Osteoblast (primary cell): ENCODE measurements around the gene MTHFS. TPM values are rescaled to one million over a fixed set of nuclear protein-coding genes. Genes with fewer than 3 reads are reported as not detected.

Experiments
- DNase-seq: peaks from one replicate; pipeline ENCODE4 v3.0.0; 2011; ENCODE audit warnings: low spot score, mixed read lengths; ENCODE audit not compliant: insufficient read length; ENCODE audit errors: missing footprints
- H2AFZ ChIP-seq: 2 replicates; pipeline ENCODE4 v1.6.0; 2011; ENCODE audit warnings: mild to moderate bottlenecking, low read length
- H3K27ac ChIP-seq: 2 replicates; pipeline ENCODE4 v1.5.1; 2011; ENCODE audit warnings: mild to moderate bottlenecking, low read depth, low read length, moderate library complexity
- H3K27me3 ChIP-seq: 2 replicates; pipeline ENCODE4 v1.6.0; 2012; ENCODE audit warnings: mild to moderate bottlenecking, control low read depth, inconsistent platforms, low read length, moderate library complexity; ENCODE audit not compliant: insufficient read depth
- H3K36me3 ChIP-seq: 2 replicates; pipeline ENCODE4 v1.5.1; 2011; ENCODE audit warnings: mild to moderate bottlenecking, low read length, control low read depth, moderate library complexity; ENCODE audit not compliant: insufficient read depth
- H3K4me1 ChIP-seq: 2 replicates; pipeline ENCODE4 v1.5.1; 2011; ENCODE audit warnings: mild to moderate bottlenecking, low read length, control low read depth, moderate library complexity; ENCODE audit not compliant: insufficient read depth
- H3K4me2 ChIP-seq: 2 replicates; pipeline ENCODE4 v1.6.0; 2011; ENCODE audit warnings: mild to moderate bottlenecking, low read length; ENCODE audit not compliant: insufficient read depth
- H3K4me3 ChIP-seq: fragments of 200-600 bp; sonication (generic); 3 replicates; pipeline ENCODE4 v1.5.1; 2012; ENCODE audit warnings: mild to moderate bottlenecking, low read length, inconsistent platforms; ENCODE audit not compliant: insufficient read depth
- H3K79me2 ChIP-seq: 2 replicates; pipeline ENCODE4 v1.6.0; 2012; ENCODE audit warnings: mild to moderate bottlenecking, low read length, control low read depth, inconsistent platforms; ENCODE audit not compliant: insufficient read depth
- H3K9me3 ChIP-seq: 2 replicates; pipeline ENCODE4 v1.5.1; 2011; ENCODE audit warnings: low read depth, low read length, control low read depth
- H4K20me1 ChIP-seq: 2 replicates; pipeline ENCODE4 v1.6.0; 2012; ENCODE audit warnings: mild to moderate bottlenecking, low read length, control low read depth; ENCODE audit not compliant: insufficient read depth
- total RNA-seq: library from RNA; depleted of rRNA; stranded (reverse); fragments of >200 nt; gene quantifications from 2 replicates; pipeline ENCODE4 v1.2.3, GENCODE V29; 2012
- TF ChIP-seq, protein P1 (sequence below): IDR thresholded peaks from 2 replicates; pipeline ENCODE4 v1.5.1; 2011; ENCODE audit warnings: mild to moderate bottlenecking, low read depth, low read length, moderate library complexity; ENCODE audit errors: extremely low read depth

The MTHFS gene
- total RNA-seq, 1 donor, result 17.0 TPM

DNA sequence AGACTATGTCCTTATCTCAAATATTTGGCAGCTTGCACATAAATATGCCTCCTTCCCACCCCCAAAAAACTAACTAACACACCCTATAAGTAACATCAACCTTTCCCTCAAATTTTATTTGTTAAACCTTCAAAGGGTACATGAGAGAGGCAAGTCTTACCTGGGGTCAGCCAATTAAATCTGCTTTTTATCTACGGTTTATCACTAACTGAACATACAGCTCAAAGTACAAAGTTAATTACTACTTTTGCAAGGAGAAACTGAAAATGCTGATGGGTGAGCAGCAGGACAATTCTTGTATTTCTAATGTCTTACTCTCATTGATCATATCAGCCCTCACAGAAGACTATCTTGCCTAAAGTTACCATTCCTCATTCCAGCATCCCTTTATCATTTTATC, 34.6 kb downstream of the MTHFS start:
- no peak overlapping the region for H2AFZ ChIP-seq
- H3K27ac ChIP-seq, result no peak overlapping the region
- no peaks in the 10 kb centered on the region for H3K27me3 ChIP-seq
- peaks cover 6% of the 10 kb centered on the region for H3K4me1 ChIP-seq
- no peaks in the 10 kb centered on the region for H4K20me1 ChIP-seq
- TF ChIP-seq, protein P1, sequence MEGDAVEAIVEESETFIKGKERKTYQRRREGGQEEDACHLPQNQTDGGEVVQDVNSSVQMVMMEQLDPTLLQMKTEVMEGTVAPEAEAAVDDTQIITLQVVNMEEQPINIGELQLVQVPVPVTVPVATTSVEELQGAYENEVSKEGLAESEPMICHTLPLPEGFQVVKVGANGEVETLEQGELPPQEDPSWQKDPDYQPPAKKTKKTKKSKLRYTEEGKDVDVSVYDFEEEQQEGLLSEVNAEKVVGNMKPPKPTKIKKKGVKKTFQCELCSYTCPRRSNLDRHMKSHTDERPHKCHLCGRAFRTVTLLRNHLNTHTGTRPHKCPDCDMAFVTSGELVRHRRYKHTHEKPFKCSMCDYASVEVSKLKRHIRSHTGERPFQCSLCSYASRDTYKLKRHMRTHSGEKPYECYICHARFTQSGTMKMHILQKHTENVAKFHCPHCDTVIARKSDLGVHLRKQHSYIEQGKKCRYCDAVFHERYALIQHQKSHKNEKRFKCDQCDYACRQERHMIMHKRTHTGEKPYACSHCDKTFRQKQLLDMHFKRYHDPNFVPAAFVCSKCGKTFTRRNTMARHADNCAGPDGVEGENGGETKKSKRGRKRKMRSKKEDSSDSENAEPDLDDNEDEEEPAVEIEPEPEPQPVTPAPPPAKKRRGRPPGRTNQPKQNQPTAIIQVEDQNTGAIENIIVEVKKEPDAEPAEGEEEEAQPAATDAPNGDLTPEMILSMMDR, result no peak
- no peak for DNase-seq
- no peak overlapping the region for H3K4me3 ChIP-seq
- H3K36me3 ChIP-seq, result no peaks in the 10 kb centered on the region
- no peaks in the 10 kb centered on the region for H3K9me3 ChIP-seq
- no peak overlapping the region for H3K4me2 ChIP-seq
- no peaks in the 10 kb centered on the region for H3K79me2 ChIP-seq

DNA sequence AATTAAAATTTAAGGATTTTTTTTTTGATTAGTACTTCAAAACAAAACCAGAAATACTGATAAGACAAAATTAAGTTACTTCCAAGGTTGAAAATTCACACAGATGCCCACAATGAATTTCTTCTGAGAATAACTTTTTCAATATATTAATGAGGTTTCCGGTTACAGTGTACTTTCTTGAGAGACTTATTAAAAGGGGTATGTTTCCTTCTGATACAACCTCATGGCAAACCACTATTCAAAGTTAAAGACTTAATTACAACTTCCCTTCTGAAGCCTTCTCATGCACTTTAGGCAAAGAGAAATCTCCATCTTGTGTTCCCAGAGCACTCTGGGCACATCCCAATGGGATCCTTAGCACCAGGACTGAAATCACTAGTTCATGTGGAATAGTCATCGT, 36.2 kb downstream of the MTHFS start:
- Histone ChIP-seq H3K27me3 (no peaks in the 10 kb centered on the region), H3K4me1 (peaks cover 6% of the 10 kb centered on the region), H3K36me3 (no peaks in the 10 kb centered on the region), H3K79me2 (no peaks in the 10 kb centered on the region), H2AFZ (no peak overlapping the region), H4K20me1 (no peaks in the 10 kb centered on the region), H3K9me3 (no peaks in the 10 kb centered on the region), H3K4me2 (no peak overlapping the region), H3K4me3 (no peak overlapping the region), H3K27ac (no peak overlapping the region)
- DNase-seq, result no peak
- TF ChIP-seq, protein P1, result no peak

DNA sequence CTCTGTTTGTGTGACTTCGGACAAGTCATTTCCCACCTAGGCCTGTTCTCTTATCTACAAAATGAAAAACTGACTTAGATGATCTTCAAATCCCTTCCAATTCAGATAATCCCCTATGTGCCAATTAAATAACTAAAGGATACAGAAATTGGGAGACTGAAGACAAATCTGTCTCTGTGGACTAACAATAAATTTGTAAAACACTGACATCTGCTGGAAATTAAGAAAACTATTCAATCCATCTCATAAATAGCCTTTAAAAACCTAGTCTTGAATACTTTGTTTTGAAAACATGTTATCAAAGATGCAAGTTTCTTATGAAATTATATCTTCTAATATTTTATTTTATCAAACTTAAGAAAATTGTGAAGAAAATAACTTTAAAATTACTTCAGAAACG, 38.3 kb downstream of the MTHFS start:
- no peaks in the 10 kb centered on the region for H3K9me3 ChIP-seq
- no peaks in the 10 kb centered on the region for H4K20me1 ChIP-seq
- H3K27ac ChIP-seq, result no peak overlapping the region
- H3K4me2 ChIP-seq, result no peak overlapping the region
- H3K4me1 ChIP-seq, result no peaks in the 10 kb centered on the region
- no peaks in the 10 kb centered on the region for H3K36me3 ChIP-seq
- H2AFZ ChIP-seq, result no peak overlapping the region
- no peak overlapping the region for H3K4me3 ChIP-seq
- no peaks in the 10 kb centered on the region for H3K79me2 ChIP-seq
- H3K27me3 ChIP-seq, result no peaks in the 10 kb centered on the region
- TF ChIP-seq, protein P1, result peak; percentile 18
- no peak for DNase-seq

- H3K27me3 ChIP-seq, result no peaks in the 10 kb centered on the region
- no peak overlapping the region for H3K4me3 ChIP-seq
- no peaks in the 10 kb centered on the region for H3K9me3 ChIP-seq
- no peak overlapping the region for H2AFZ ChIP-seq
- H3K27ac ChIP-seq, result no peak overlapping the region
- DNase-seq, result peak; percentile 86
- peaks cover 4% of the 10 kb centered on the region for H4K20me1 ChIP-seq
- no peaks in the 10 kb centered on the region for H3K36me3 ChIP-seq
- no peaks in the 10 kb centered on the region for H3K79me2 ChIP-seq
- TF ChIP-seq, protein P1, result peak; percentile 100
- peaks cover 5% of the 10 kb centered on the region for H3K4me1 ChIP-seq
- peak overlapping the region; percentile 43 for H3K4me2 ChIP-seq
Observed at GRCh38 chr15:79853492-79854328, 43.1 kb downstream of the MTHFS start.
